CD14-positive monocyte (primary cell): ENCODE data around the gene GPC6. TPM values are rescaled to one million over a fixed set of nuclear protein-coding genes. Genes with fewer than 3 reads are reported as not detected.

ENCODE experiments used
- DNase-seq, 3 donors: peaks; one replicate each; pipeline ENCODE4 v3.0.0-alpha.2; 2011 to 2022
- H2AFZ ChIP-seq: 2 replicates; pipeline ENCODE4 v1.6.0; 2012; ENCODE audit warnings: mild to moderate bottlenecking, low read depth, low read length, inconsistent platforms; ENCODE audit not compliant: insufficient read depth, poor library complexity, severe bottlenecking
- H3K27ac ChIP-seq, 2 donors: 1 replicate in 1 of 2; 2 replicates in 1 of 2; pipeline ENCODE4 v1.5.1; 2012 to 2013; ENCODE audit warnings: low read length in 2 of 2, control low read depth in 1 of 2, inconsistent platforms in 1 of 2, low read depth in 1 of 2, mild to moderate bottlenecking in 1 of 2
- H3K27me3 ChIP-seq, 2 donors: one replicate each; pipeline versions ENCODE4 v1.6.0 to v1.6.1; 2011 to 2013; ENCODE audit warnings: low read length in 2 of 2; ENCODE audit not compliant: control insufficient read depth in 2 of 2, insufficient read depth in 2 of 2
- H3K36me3 ChIP-seq, 2 donors: replicated peaks in 1 of 2; 1 replicate in 1 of 2; 2 replicates in 1 of 2; pipeline versions ENCODE4 v1.5.1 to v1.6.1; 2012 to 2013; ENCODE audit warnings: low read length in 2 of 2, control low read depth in 1 of 2, inconsistent platforms in 1 of 2, mild to moderate bottlenecking in 1 of 2; ENCODE audit not compliant: insufficient read depth in 2 of 2, control insufficient read depth in 1 of 2
- H3K4me1 ChIP-seq, 2 donors: 1 replicate in 1 of 2; 2 replicates in 1 of 2; pipeline versions ENCODE4 v1.5.1 to v1.6.1; 2012 to 2013; ENCODE audit warnings: low read length in 2 of 2, control low read depth in 1 of 2, inconsistent platforms in 1 of 2, mild to moderate bottlenecking in 1 of 2, moderate library complexity in 1 of 2; ENCODE audit not compliant: insufficient read depth in 2 of 2, control insufficient read depth in 1 of 2
- H3K4me2 ChIP-seq: replicated peaks from 2 replicates; pipeline ENCODE3; 2012; ENCODE audit warnings: low read length, moderate library complexity, mild to moderate bottlenecking; ENCODE audit not compliant: poor library complexity, severe bottlenecking; ENCODE audit errors: extremely low read depth
- H3K4me3 ChIP-seq, 3 experiments: fragments of 200-600 bp in 1 of 3; sonication (generic) in 1 of 3; replicated peaks in 1 of 3; 1 replicate in 2 of 3; 2 replicates in 1 of 3; pipeline ENCODE4 v1.5.1; 2011 to 2013; ENCODE audit warnings: low read length in 3 of 3, mild to moderate bottlenecking in 3 of 3, control low read depth in 2 of 3, low read depth in 2 of 3, inconsistent platforms in 1 of 3, moderate library complexity in 1 of 3
- H3K79me2 ChIP-seq: 2 replicates; pipeline ENCODE4 v1.6.0; 2012; ENCODE audit warnings: mild to moderate bottlenecking, control low read depth, inconsistent platforms, low read length, moderate library complexity; ENCODE audit not compliant: insufficient read depth
- H3K9ac ChIP-seq: 2 replicates; pipeline ENCODE4 v1.6.0; 2017; ENCODE audit warnings: low read length, mild to moderate bottlenecking; ENCODE audit not compliant: insufficient read depth, poor library complexity, severe bottlenecking
- H3K9me3 ChIP-seq, 2 donors: replicated peaks in 1 of 2; 1 replicate in 1 of 2; 2 replicates in 1 of 2; pipeline versions ENCODE4 v1.5.1 to v1.6.1; 2012 to 2013; ENCODE audit warnings: low read length in 2 of 2, control low read depth in 1 of 2; ENCODE audit not compliant: control insufficient read depth in 1 of 2, insufficient read depth in 1 of 2
- H4K20me1 ChIP-seq: 2 replicates; pipeline ENCODE4 v1.6.0; 2012; ENCODE audit warnings: mild to moderate bottlenecking, low read length, control low read depth, moderate library complexity; ENCODE audit not compliant: insufficient read depth
- H3K27ac Mint-ChIP-seq, 7 donors: one replicate each; pipeline ENCODE4 v1.8.0; 2020; ENCODE audit warnings: mild to moderate bottlenecking in 7 of 7, mixed read lengths in 7 of 7, moderate library complexity in 6 of 7, inconsistent platforms in 2 of 7
- H3K27me3 Mint-ChIP-seq, 3 donors: one replicate each; pipeline ENCODE4 v1.8.0; 2021 to 2022; ENCODE audit warnings: low read depth in 3 of 3, mild to moderate bottlenecking in 3 of 3, mixed read lengths in 3 of 3, moderate library complexity in 3 of 3, inconsistent platforms in 1 of 3
- H3K36me3 Mint-ChIP-seq, 2 donors: one replicate each; pipeline ENCODE4 v1.8.0; 2020; ENCODE audit warnings: mixed read lengths in 2 of 2, inconsistent platforms in 1 of 2, mild to moderate bottlenecking in 1 of 2
- H3K4me1 Mint-ChIP-seq: one replicate; pipeline ENCODE4 v1.8.0; 2020; ENCODE audit warnings: mild to moderate bottlenecking, mixed read lengths
- H3K4me3 Mint-ChIP-seq, 2 donors: one replicate each; pipeline ENCODE4 v1.8.0; 2020; ENCODE audit warnings: mild to moderate bottlenecking in 2 of 2, mixed read lengths in 2 of 2, moderate library complexity in 1 of 2
- H3K9me3 Mint-ChIP-seq, 7 donors: one replicate each; pipeline ENCODE4 v1.8.0; 2020 to 2022; ENCODE audit warnings: mixed read lengths in 7 of 7, mild to moderate bottlenecking in 6 of 7, moderate library complexity in 6 of 7, inconsistent platforms in 2 of 7
- CTCF ChIP-seq: fragments of 200-600 bp; IDR thresholded peaks from one replicate; pipeline ENCODE4 v1.8.0; 2022; ENCODE audit warnings: antibody characterized with exemption, mild to moderate bottlenecking
- WGBS: methylation state at CpG from one replicate; pipeline ENCODE4 v1.1.5; 2013; ENCODE audit warnings: missing lambda C conversion rate; ENCODE audit not compliant: insufficient coverage; 5-methylcytosine and 5-hydroxymethylcytosine counted together
- intact Hi-C, 2 donors: fragments of 100-400 bp; cut with micrococcal nuclease; formaldehyde crosslinking; loops; one replicate each; pipeline versions ENCODE4 v1.15.0 to v1.15.1; 2023
- polyA plus RNA-seq, 3 donors: library from polyadenylated mRNA; depleted of rRNA in 1 of 3; unstranded in 2 of 3; stranded (reverse) in 1 of 3; fragments of 300-500 nt in 2 of 3; fragments of >200 nt in 1 of 3; fragmentation: Illumina TruSeq in 2 of 3; gene quantifications; 1 replicate in 2 of 3; 2 replicates in 1 of 3; pipeline ENCODE4 v1.2.3, GENCODE V29; 2012 to 2021

The GPC6 gene
- polyA plus RNA-seq, 3 donors, result not detected

- peaks cover 12 to 17% of the 10 kb centered on the region in 2 donors for H3K27me3 ChIP-seq
- H3K27ac ChIP-seq, result no peak overlapping the region
- peaks cover under 1 to 9% of the 10 kb centered on the region in 2 donors for H3K9me3 ChIP-seq
- H3K79me2 ChIP-seq, result no peaks in the 10 kb centered on the region
- Mint-ChIP-seq H3K27me3 (peaks cover 6 to 18% (median 13%) of the 10 kb centered on the region in 3 donors), H3K27ac (no peak overlapping the region), H3K9me3 (peaks cover 3 to 14% (median 10%) of the 10 kb centered on the region in 7 donors), H3K4me3 (no peak overlapping the region), H3K4me1 (peaks cover 8% of the 10 kb centered on the region), H3K36me3 (no peaks in the 10 kb centered on the region)
- no peak overlapping the region for H3K9ac ChIP-seq
- WGBS, result 70% methylated on average over 1 of the region's 4 CpGs
- intact Hi-C loops, result no loop called here
- no peaks in the 10 kb centered on the region for H4K20me1 ChIP-seq
- H3K4me3 ChIP-seq, result no peak overlapping the region
- TF ChIP-seq CTCF, result no peak
- H2AFZ ChIP-seq, result no peak overlapping the region
- DNase-seq, result no peak
- no peaks in the 10 kb centered on the region for H3K36me3 ChIP-seq
- H3K4me1 ChIP-seq, result peaks cover 4 to 8% of the 10 kb centered on the region in 2 donors
- H3K4me2 ChIP-seq, result no peak overlapping the region
Observed at GRCh38 chr13:94414708-94415107, 1188.1 kb downstream of the GPC6 start.

- H3K79me2 ChIP-seq, result no peaks in the 10 kb centered on the region
- no peak overlapping the region for H3K9ac ChIP-seq
- peaks cover 16% of the 10 kb centered on the region for H3K4me1 Mint-ChIP-seq
- H3K9me3 Mint-ChIP-seq, result peaks cover 4 to 19% (median 14%) of the 10 kb centered on the region in 7 donors
- no peaks in the 10 kb centered on the region for H4K20me1 ChIP-seq
- H3K4me1 ChIP-seq, result peaks cover 9 to 17% of the 10 kb centered on the region in 2 donors
- no peak overlapping the region for H2AFZ ChIP-seq
- no CpG with 5 or more reads among the region's 7 CpGs for WGBS
- DNase-seq, result no peak
- H3K27ac Mint-ChIP-seq, result no peak overlapping the region
- peaks cover 9 to 24% (median 17%) of the 10 kb centered on the region in 3 donors for H3K27me3 Mint-ChIP-seq
- H3K4me3 ChIP-seq, result no peak overlapping the region
- no peak for TF ChIP-seq CTCF
- peaks cover 2 to 9% of the 10 kb centered on the region in 2 donors for H3K9me3 ChIP-seq
- peaks cover 12 to 17% of the 10 kb centered on the region in 2 donors for H3K27me3 ChIP-seq
- H3K4me3 Mint-ChIP-seq, result no peak overlapping the region
- intact Hi-C loops, result no loop called here
- no peaks in the 10 kb centered on the region for H3K36me3 Mint-ChIP-seq
- no peaks in the 10 kb centered on the region for H3K36me3 ChIP-seq
- no peak overlapping the region for H3K27ac ChIP-seq
- H3K4me2 ChIP-seq, result no peak overlapping the region
Observed at GRCh38 chr13:94415500-94416237, 1189.1 kb downstream of the GPC6 start.
